Skin epidermis (tissue), 12 donors: ENCODE measurements around the gene PARD3.
"Not testable (repeated sequence)": the region's sequence is repeated elsewhere in the genome, so short reads cannot be mapped to it uniquely, and the experiment has no call there.

Experiments
- H3K27ac ChIP-seq, 21 experiments: fragments of 200-600 bp; sonication (generic) in 11 of 21; one replicate each; pipeline ENCODE4 v1.5.0; 2020; ENCODE audit warnings: mild to moderate bottlenecking in 3 of 21, inconsistent platforms in 2 of 21, moderate library complexity in 2 of 21
- H3K4me3 ChIP-seq, 7 experiments: fragments of 200-600 bp; sonication (generic) in 2 of 7; one replicate each; pipeline ENCODE4 v1.5.0; 2020; ENCODE audit warnings: inconsistent platforms in 2 of 7, mild to moderate bottlenecking in 2 of 7, moderate library complexity in 1 of 7

Gene PARD3

DNA sequence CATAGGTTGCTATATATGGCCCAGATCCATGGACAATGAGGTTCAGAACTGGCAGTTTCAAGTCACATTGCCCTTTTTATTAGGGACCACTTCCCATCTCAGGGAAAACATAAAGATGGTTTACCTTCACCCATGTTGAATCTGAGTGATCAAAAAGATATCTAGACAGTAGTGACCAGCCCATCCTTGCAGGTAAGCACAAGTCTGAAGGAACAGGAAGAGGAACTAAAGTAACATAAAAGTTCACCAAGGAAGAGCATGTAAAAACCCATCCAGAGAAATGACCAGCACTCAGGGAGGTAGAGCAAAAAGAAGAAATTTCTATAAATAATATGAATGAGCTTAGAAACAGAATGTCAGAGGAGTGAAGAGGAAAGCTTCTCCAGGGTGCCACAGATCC is 382.5 kb downstream of the PARD3 start:
- Histone ChIP-seq H3K4me3 (no peak overlapping the region), H3K27ac (no peak overlapping the region)

- Histone ChIP-seq H3K27ac (no peak overlapping the region), H3K4me3 (no peak overlapping the region)
Observed at GRCh38 chr10:34430685-34431084, 384.4 kb downstream of the PARD3 start.

GRCh38 chr10:34428501-34428900 is 386.6 kb downstream of the PARD3 start:
- Histone ChIP-seq H3K27ac (no peak overlapping the region), H3K4me3 (no peak overlapping the region)

DNA sequence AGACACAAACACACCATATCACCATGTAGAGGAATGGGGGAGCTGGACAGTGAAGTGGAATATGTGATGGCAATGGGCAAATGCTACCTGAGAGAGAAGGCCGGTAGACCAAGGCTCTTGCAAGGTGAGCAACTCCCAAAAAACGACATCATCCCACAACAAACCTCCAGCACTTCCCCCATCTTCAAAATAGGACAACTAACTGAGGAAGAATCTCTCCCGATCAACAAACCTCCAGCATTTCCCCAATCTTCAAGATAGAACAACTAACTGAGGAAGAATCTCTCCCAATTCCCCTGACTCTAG is 387.2 kb downstream of the PARD3 start:
- H3K4me3 ChIP-seq, result no peak overlapping the region
- H3K27ac ChIP-seq, result no peak overlapping the region

DNA sequence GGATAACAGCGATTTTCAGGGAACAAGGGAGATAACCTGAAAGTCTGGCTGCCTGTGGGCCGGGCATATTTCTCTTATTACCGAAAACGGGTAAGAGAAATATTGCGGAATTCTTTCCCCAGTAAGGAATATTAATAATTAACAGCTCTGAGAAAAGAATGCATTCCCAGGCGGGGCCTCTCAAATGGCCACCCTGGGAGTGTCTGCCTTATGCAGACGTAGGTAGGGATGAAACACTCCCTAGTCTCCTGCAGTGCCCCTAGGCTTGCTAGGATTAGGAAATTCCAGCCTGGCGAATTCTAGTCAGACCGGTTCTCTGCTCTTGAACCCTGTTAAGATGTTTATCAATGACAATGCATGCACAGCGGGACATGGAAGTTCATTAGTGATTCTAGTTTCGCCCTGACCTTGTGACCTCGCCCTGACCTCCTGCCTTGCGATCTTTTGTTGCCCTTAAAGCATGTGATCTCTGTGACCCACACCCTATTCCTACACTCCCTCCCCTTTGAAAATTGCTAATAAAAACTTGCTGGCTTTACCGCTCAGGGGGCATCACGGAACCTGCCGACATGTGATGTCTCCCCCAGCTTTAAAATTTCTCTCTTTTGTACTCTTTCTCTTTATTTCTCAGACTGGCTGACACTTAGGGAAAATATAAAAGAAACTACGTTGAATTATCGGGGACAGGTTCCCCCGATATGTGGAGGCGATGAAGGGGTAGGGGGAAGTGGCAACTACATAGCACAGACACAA is 387.8 kb downstream of the PARD3 start:
- not testable (repeated sequence) for H3K4me3 ChIP-seq, H3K27ac ChIP-seq

- not testable (repeated sequence) for H3K4me3 ChIP-seq, H3K27ac ChIP-seq
Observed at GRCh38 chr10:34426538-34427157, 388.4 kb downstream of the PARD3 start.

GRCh38 chr10:34426041-34426440 is 389.1 kb downstream of the PARD3 start:
- no peak overlapping the region for H3K27ac ChIP-seq
- H3K4me3 ChIP-seq, result no peak overlapping the region

- H3K27ac ChIP-seq, result no peak overlapping the region
- H3K4me3 ChIP-seq, result no peak overlapping the region
Observed at GRCh38 chr10:34423673-34424625, 391.1 kb downstream of the PARD3 start.

GRCh38 chr10:34420795-34421194 is 394.3 kb downstream of the PARD3 start:
- Histone ChIP-seq H3K4me3 (no peak overlapping the region), H3K27ac (no peak overlapping the region)

DNA sequence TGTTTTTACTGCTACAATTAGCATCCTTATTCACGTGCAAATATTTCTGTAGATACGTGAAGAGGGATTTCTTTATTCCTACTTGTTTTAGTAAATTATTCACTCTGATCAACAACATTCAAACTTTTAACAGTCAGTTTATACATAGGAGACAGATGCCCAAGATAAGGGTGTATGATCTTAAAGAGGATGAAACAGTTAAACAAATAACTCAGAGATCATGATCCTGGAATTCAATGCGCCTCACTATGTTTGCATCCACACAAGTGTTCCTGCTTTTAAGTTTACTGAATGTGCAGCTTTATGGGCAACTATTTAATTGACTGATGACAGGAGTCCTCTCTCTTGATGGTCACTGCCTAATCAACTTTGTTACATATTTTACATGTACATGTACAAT is 394.8 kb downstream of the PARD3 start:
- Histone ChIP-seq H3K27ac (no peak overlapping the region), H3K4me3 (no peak overlapping the region)

DNA sequence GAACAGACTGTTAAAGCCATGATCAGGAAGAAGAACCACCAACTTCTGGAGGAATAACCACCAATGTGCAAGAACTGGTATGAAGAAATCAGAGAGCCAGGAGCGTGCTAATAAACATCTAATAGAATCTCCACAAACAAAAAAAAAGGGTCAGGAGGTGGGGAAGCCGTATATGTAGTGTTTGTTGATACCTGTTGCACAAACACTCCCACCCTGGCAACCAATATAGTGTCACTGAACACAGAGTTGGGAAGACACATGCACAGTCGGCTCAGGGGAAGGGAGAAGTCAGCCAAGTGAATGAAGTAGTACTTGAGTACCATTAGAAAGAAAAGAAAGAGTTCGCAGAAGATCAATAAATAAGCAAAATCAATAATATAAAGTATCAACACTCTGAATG is 400.1 kb downstream of the PARD3 start:
- H3K4me3 ChIP-seq, result no peak overlapping the region
- no peak overlapping the region for H3K27ac ChIP-seq

DNA sequence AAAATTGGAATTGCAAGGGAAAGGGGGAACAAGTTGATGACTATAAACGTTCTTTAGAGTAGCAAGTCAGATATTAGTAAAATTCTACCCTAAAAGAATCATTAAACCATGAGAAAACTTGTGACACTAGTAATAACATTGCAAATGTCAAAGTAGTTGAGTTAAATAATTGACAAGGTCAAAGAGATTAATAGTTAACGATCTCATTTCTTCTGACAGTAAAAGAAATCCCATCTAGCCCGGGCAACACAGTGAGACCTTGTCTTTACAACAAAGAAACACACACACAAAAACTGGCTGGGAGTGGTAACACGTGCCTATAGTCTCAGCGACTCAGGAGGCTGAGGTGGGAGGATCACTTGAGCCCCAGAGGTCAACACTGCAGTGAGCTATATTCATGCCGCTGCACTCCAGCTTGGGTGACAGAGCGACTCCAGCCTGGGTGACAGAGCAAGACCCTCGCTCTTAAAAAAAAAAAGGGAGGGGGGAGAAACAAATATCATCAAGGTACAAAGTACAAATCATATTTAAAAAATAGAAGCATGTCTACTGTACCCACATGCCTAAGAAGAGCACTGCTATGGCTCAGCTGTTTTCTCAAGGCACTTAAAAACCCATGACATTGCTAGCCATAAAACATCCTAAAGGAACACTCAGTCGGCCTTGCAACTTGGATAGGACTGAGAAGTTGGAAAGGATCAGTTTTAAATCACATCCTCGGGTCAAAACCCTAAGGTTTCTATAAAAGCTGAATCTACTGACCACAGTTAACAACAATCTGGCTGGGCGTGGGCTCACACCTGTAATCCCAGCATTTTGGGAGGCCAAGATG is 401.1 kb downstream of the PARD3 start:
- Histone ChIP-seq H3K27ac (no peak overlapping the region), H3K4me3 (no peak overlapping the region)

DNA sequence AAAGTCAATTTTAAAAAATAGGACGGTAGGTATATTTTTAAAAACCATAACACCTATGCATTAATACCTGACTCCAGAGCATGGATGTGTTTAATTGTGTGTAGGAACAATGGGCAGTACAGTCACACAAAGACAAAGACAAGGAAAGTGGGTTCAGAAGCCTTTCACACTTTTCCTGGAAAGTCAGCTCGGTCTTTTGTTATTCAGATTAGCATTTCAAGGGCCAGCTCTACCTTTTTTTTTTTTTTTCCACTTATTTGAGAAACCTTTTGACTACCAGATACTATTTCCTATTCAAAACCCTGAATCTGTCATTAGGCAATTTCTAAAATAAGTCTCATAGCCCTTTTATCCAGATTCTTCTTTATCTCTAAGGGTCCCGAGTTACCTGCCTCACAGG is 401.9 kb downstream of the PARD3 start:
- Histone ChIP-seq H3K27ac (no peak overlapping the region), H3K4me3 (no peak overlapping the region)

DNA sequence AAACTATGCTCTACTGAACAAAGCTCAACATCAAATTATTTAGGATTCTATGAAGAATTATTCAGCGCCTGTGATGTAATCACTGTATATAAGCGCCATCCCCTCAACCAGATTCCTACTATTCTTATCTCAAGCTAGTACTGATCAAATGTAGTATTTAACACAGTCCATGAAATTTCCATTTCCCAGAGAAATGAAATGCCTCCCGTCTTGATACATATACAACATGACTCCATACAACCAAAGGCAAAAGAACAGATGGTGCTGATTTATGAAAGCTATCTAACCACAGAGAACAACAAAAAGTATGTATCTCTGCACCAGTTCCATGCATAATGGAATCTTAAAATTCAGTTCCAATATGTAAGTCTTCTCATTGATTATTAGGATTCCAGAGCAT is 406.1 kb downstream of the PARD3 start:
- Histone ChIP-seq H3K4me3 (no peak overlapping the region), H3K27ac (no peak overlapping the region)

- no peak overlapping the region for H3K27ac ChIP-seq
- no peak overlapping the region for H3K4me3 ChIP-seq
Observed at GRCh38 chr10:34408381-34408780, 406.7 kb downstream of the PARD3 start.

DNA sequence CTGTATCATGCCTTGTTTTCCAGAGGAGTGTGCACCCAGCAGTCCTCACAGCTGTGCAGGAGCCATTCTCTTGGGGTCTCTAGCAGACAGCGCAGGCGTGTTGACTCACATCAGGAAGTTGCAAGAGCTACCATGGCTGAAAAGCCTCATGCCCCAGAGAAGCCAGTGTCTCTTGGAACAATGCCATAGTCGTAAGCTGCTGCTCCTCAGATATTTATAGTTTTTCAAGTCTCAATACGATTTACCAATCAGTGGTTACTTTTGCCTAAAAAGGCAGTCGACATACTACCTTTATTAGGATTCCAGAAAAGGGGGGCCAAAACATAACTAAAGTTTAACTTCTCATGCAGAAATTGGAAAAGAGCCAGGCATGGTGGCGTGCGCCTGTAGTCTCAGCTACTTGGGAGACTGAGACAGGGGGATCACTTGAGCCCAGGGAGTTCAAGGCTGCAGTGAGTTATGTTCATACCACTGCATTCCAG is 407.7 kb downstream of the PARD3 start:
- Histone ChIP-seq H3K27ac (no peak overlapping the region), H3K4me3 (no peak overlapping the region)

DNA sequence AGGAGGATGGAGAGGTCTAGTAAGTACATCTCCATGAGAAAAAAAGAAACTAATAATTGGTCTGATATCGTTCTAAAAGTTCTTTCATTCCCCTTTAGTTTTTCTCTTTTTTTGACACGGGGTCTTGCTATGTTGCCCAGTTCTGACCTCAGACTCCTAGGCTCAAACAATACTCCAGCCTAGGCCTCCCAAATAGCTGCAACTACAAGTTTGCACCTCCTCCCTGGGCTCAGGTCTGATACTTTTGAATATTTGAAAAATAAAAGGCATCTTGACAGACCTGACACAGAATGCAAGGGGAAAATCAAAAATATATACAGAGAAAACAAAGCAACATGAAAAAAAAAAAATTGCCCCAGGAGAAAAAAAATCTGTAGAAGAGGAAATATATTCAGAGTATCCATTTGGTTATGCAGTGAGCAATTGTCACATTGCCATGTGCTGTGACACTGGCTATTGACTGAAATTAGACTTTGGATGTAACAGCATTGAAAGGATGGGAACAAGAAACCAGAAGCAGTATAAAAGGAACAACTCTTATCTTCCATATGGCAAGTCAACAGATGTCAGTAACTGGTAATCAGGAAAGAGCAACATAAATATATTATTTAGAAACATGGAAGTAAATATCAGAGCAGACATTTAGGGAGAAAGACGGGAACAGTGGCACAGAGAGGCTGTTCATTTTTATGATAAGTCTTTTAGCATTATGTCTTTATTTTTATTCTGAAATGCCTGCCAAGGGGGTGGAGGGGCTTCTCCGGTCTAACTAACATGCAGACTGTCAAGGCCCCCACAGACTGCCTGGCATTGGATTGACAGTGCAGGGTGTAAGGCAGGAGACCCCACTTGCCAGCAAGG is 408.4 kb downstream of the PARD3 start:
- Histone ChIP-seq H3K27ac (peak overlapping the region in 1 of 21 experiments; percentile 26), H3K4me3 (no peak overlapping the region)

DNA sequence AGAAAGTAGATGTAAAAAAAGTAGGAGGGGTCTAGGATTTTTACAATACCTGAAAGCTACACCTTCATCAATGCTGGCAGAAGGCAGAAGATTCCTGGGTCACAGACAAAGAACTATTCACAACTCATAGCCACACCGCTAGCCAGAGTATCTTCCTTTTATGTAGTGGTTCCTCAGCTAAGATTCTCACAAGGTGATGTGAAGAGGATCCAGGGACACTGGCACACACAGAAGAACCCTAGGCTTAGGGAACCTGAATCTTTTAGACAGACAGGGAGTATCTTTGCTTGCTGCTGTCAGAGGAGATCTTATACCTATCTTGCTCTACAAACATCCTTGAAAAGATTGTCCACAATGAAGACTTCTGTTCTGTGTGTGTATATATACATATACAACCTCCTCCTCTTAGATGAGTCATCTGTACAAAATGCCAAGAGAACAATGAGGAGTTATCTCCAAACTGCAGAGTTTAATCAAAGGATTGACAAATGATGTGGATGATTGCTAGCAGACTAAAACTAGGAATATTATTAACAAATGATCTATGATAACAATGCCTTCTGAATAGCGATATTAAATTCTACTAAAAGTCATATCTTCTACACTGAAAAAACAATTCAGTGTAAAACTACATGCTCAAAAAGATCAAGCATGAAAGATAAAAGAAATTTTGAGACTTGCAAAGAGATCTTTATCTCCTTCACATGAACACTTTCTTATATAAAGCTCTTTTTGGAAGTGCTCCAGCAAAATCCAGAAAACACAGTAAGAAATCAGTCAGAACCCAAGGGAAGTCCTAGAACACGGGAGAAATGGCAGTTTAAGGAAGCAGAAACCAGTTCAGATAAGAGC is 409.3 kb downstream of the PARD3 start:
- Histone ChIP-seq H3K27ac (peak overlapping the region in 1 of 21 experiments; percentile 26), H3K4me3 (no peak overlapping the region)
